HG02678 (cell line): ENCODE measurements around the gene PPP4C.

Experiments
- ATAC-seq: cut with Tn5 transposase; IDR thresholded peaks from one replicate; pipeline ENCODE4 v1.9.1; 2021; ENCODE audit warnings: mild to moderate bottlenecking, moderate library complexity; ENCODE audit not compliant: unreplicated experiment

PPP4C gene

GRCh38 chr16:30079480-30079879 is 3.7 kb downstream of the PPP4C start:
- no peak for ATAC-seq

GRCh38 chr16:30082545-30083090 is 6.8 kb downstream of the PPP4C start:
- ATAC-seq, result no peak

GRCh38 chr16:30083216-30084055 is 7.6 kb downstream of the PPP4C start:
- no peak for ATAC-seq

GRCh38 chr16:30084096-30084815 is 8.5 kb downstream of the PPP4C start:
- ATAC-seq, result no peak

- ATAC-seq, result no peak
Observed at GRCh38 chr16:30084816-30085159, 9.0 kb downstream of the PPP4C start.

GRCh38 chr16:30085247-30085646 is 9.5 kb downstream of the PPP4C start:
- ATAC-seq, result no peak

GRCh38 chr16:30085820-30086219 is 10.0 kb downstream of the PPP4C start:
- no peak for ATAC-seq

GRCh38 chr16:30086291-30087140 is 10.7 kb downstream of the PPP4C start:
- ATAC-seq, result no peak

- ATAC-seq, result no peak
Observed at GRCh38 chr16:30087181-30087898, 11.5 kb downstream of the PPP4C start.

- no peak for ATAC-seq
Observed at GRCh38 chr16:30088237-30088831, 12.5 kb downstream of the PPP4C start.

- ATAC-seq, result no peak
Observed at GRCh38 chr16:30088832-30089624, 13.2 kb downstream of the PPP4C start.

GRCh38 chr16:30090610-30091331 is 15.0 kb downstream of the PPP4C start:
- no peak for ATAC-seq

GRCh38 chr16:30091474-30092372 is 15.9 kb downstream of the PPP4C start, which contains the start of gene TBX6:
Gene TBX6, minus strand, starts transcription at chr16:30091924. Its CDS starts 731 bp downstream, at chr16:30091193.
- ATAC-seq, result peak; percentile 67

GRCh38 chr16:30092373-30093010 is 16.7 kb downstream of the PPP4C start:
- peak; percentile 30 for ATAC-seq

GRCh38 chr16:30094541-30095165 is 18.9 kb downstream of the PPP4C start:
- no peak for ATAC-seq
